NCI-H2029 (cell line): Measurements from ENCODE around the gene BTN1A1.
A peak's percentile ranks its signal among the peaks of the same experiment; 100 is the strongest.
"Not testable (repeated sequence)": the region's sequence is repeated elsewhere in the genome, so short reads cannot be mapped to it uniquely, and the experiment has no call there.

Source experiments
- DNase-seq: peaks from one replicate; lab custom pipeline; 2025; lab: John Stamatoyannopoulos, UW

The BTN1A1 gene

GRCh38 chr6:26511033-26511432 lies 10.9 kb downstream of the BTN1A1 start:
- DNase-seq = not testable (repeated sequence)

- DNase-seq = no peak
These were observed 14.9 kb downstream of the BTN1A1 start for GRCh38 chr6:26514984-26515383.

- no peak for DNase-seq
These were observed 16.7 kb downstream of the BTN1A1 start for GRCh38 chr6:26516481-26517427.

- no peak for DNase-seq
These were observed 19.3 kb downstream of the BTN1A1 start for GRCh38 chr6:26519359-26519758.

- peak; percentile 85 for DNase-seq
These were observed 20.2 kb downstream of the BTN1A1 start for GRCh38 chr6:26520237-26520849.

- peak; percentile 89 for DNase-seq
These were observed 20.9 kb downstream of the BTN1A1 start for GRCh38 chr6:26520850-26521599.

GRCh38 chr6:26521600-26522391 lies 21.7 kb downstream of the BTN1A1 start:
- peak; percentile 78 for DNase-seq

- not testable (repeated sequence) for DNase-seq
These were observed 22.6 kb downstream of the BTN1A1 start for GRCh38 chr6:26522486-26523228.

- not testable (repeated sequence) for DNase-seq
These were observed 24.2 kb downstream of the BTN1A1 start for GRCh38 chr6:26524314-26524713.

- no peak for DNase-seq
These were observed 24.7 kb downstream of the BTN1A1 start for GRCh38 chr6:26524722-26525370.

- DNase-seq = no peak
These were observed 25.7 kb downstream of the BTN1A1 start for GRCh38 chr6:26525838-26526237.

GRCh38 chr6:26526928-26527327 lies 26.8 kb downstream of the BTN1A1 start:
- DNase-seq = no peak

- no peak for DNase-seq
These were observed 30.1 kb downstream of the BTN1A1 start for GRCh38 chr6:26530203-26530602.

- no peak for DNase-seq
These were observed 31.8 kb downstream of the BTN1A1 start for GRCh38 chr6:26531897-26532296.

GRCh38 chr6:26532699-26533531 lies 32.8 kb downstream of the BTN1A1 start:
- DNase-seq = peak; percentile 86

GRCh38 chr6:26533532-26533931 lies 33.4 kb downstream of the BTN1A1 start:
- DNase-seq = no peak

- DNase-seq = peak; percentile 58
These were observed 34.8 kb downstream of the BTN1A1 start for GRCh38 chr6:26534681-26535465.

- no peak for DNase-seq
These were observed 36.6 kb downstream of the BTN1A1 start for GRCh38 chr6:26536571-26537159.
